Breast epithelium (tissue), 4 donors: ENCODE data around the gene FADS6. TPM values are rescaled to one million over a fixed set of nuclear protein-coding genes. Genes with fewer than 3 reads are reported as not detected.

ENCODE experiments used
- DNase-seq, 2 donors: peaks; one replicate each; pipeline ENCODE4 v3.0.0-alpha.2; 2019; ENCODE audit warnings: low spot score in 2 of 2
- H3K27ac ChIP-seq, 2 donors: fragments of 200-600 bp; sonication (generic) in 1 of 2; one replicate each; pipeline ENCODE4 v1.5.1; 2016 to 2019; ENCODE audit warnings: mild to moderate bottlenecking in 1 of 2
- H3K27me3 ChIP-seq, 2 donors: fragments of 200-600 bp; sonication (generic) in 1 of 2; one replicate each; pipeline versions ENCODE4 v1.5.1 to v1.6.0; 2017 to 2019; ENCODE audit warnings: control low read depth in 1 of 2, mild to moderate bottlenecking in 1 of 2
- H3K36me3 ChIP-seq: fragments of 200-600 bp; one replicate; pipeline ENCODE4 v1.5.1; 2019
- H3K4me1 ChIP-seq, 2 donors: fragments of 200-600 bp; sonication (generic); one replicate each; pipeline ENCODE4 v1.5.1; 2016 to 2019; ENCODE audit warnings: control low read depth in 1 of 2
- H3K4me3 ChIP-seq, 3 donors: fragments of 200-600 bp; sonication (generic); 1 replicate in 2 of 3; 2 replicates in 1 of 3; pipeline ENCODE4 v1.5.1; 2016 to 2019; ENCODE audit warnings: mild to moderate bottlenecking in 3 of 3, moderate library complexity in 2 of 3
- H3K9me3 ChIP-seq, 2 donors: fragments of 200-600 bp; sonication (generic) in 1 of 2; one replicate each; pipeline ENCODE4 v1.5.1; 2016 to 2019; ENCODE audit warnings: control low read depth in 1 of 2
- CTCF ChIP-seq, 3 donors: fragments of 450-650 bp; IDR thresholded peaks; one replicate each; pipeline ENCODE4 v1.5.1; 2016 to 2017; ENCODE audit warnings: antibody characterized with exemption in 3 of 3, mild to moderate bottlenecking in 3 of 3, moderate library complexity in 3 of 3
- POLR2A ChIP-seq: fragments of 450-650 bp; IDR thresholded peaks from one replicate; pipeline ENCODE4 v1.6.1; 2016; ENCODE audit warnings: antibody characterized with exemption, mild to moderate bottlenecking, moderate library complexity
- POLR2AphosphoS5 ChIP-seq, 3 donors: sonication (generic); formaldehyde crosslinking; IDR thresholded peaks; one replicate each; pipeline ENCODE4 v1.6.1; 2017; ENCODE audit warnings: antibody characterized with exemption in 3 of 3
- intact Hi-C: fragments of 100-400 bp; cut with DNase I; formaldehyde crosslinking; loops from one replicate; pipeline ENCODE4 v1.15.1; 2023; ENCODE audit warnings: low total_unique reads
- total RNA-seq, 3 donors: library from RNA; depleted of rRNA; stranded (reverse); fragments of >200 nt; gene quantifications; one replicate each; pipeline ENCODE4 v1.1.0, GENCODE V29; 2016

The FADS6 gene
- total RNA-seq, 3 donors from 2014 or later: 0.33 to 0.80 TPM; not detected in 1

GRCh38 chr17:74859459-74860228 lies 33.8 kb downstream of the FADS6 start, which contains the start of gene GRIN2C:
Gene GRIN2C, minus strand, starts transcription at chr17:74859885. Its CDS starts 4,793 bp downstream, at chr17:74855092.
- Histone ChIP-seq H3K4me1 (peaks cover 14 to 23% of the 10 kb centered on the region in 2 donors), H3K4me3 (peak within 1 kb of the TSS; percentile 18 to 61 (median 27)), H3K9me3 (no peaks in the 10 kb centered on the region), H3K27me3 (peaks cover 8 to 57% of the 10 kb centered on the region in 2 donors), H3K27ac (no peak within 1 kb of the TSS), H3K36me3 (no peaks in the 10 kb centered on the region)
- TF ChIP-seq CTCF (IDR thresholded peaks at IDR 0.05) (no peak), POLR2A (no peak), POLR2AphosphoS5 (IDR thresholded peaks at IDR 0.05) (no peak)
- DNase-seq: no peak
- intact Hi-C loops: loop anchor here (10.0 kb wide), 1 partner anchor 65 kb away; no protein-coding TSS in a partner anchor

GRCh38 chr17:74858672-74859458 lies 34.6 kb downstream of the FADS6 start:
- peaks cover 8 to 65% of the 10 kb centered on the region in 2 donors for H3K27me3 ChIP-seq
- H3K4me3 ChIP-seq: peak overlapping the region in 1 of 3 donors; percentile 61
- no peaks in the 10 kb centered on the region for H3K9me3 ChIP-seq
- DNase-seq: no peak
- no peak for TF ChIP-seq POLR2A
- TF ChIP-seq POLR2AphosphoS5 (IDR thresholded peaks at IDR 0.05): no peak
- TF ChIP-seq CTCF (IDR thresholded peaks at IDR 0.05): no peak
- H3K36me3 ChIP-seq: no peaks in the 10 kb centered on the region
- H3K4me1 ChIP-seq: peaks cover 14 to 23% of the 10 kb centered on the region in 2 donors
- H3K27ac ChIP-seq: no peak overlapping the region
- intact Hi-C loops: no loop called here

GRCh38 chr17:74857191-74857590 lies 36.2 kb downstream of the FADS6 start:
- no peak for TF ChIP-seq CTCF (IDR thresholded peaks at IDR 0.05)
- Histone ChIP-seq H3K27ac (no peak overlapping the region), H3K9me3 (no peaks in the 10 kb centered on the region), H3K27me3 (peaks cover 9 to 75% of the 10 kb centered on the region in 2 donors), H3K36me3 (no peaks in the 10 kb centered on the region), H3K4me1 (peaks cover 14 to 23% of the 10 kb centered on the region in 2 donors), H3K4me3 (no peak overlapping the region)
- intact Hi-C loops: no loop called here
- no peak for DNase-seq

- Histone ChIP-seq H3K27me3 (peaks cover 13 to 79% of the 10 kb centered on the region in 2 donors), H3K4me3 (no peak overlapping the region), H3K9me3 (no peaks in the 10 kb centered on the region), H3K4me1 (peaks cover 12 to 14% of the 10 kb centered on the region in 2 donors), H3K36me3 (no peaks in the 10 kb centered on the region), H3K27ac (no peak overlapping the region)
- intact Hi-C loops: no loop called here
- no peak for TF ChIP-seq POLR2A
- no peak for TF ChIP-seq CTCF (IDR thresholded peaks at IDR 0.05)
- TF ChIP-seq POLR2AphosphoS5 (IDR thresholded peaks at IDR 0.05): no peak
- no peak for DNase-seq
These were observed 37.3 kb downstream of the FADS6 start for GRCh38 chr17:74856112-74856511.

- H3K9me3 ChIP-seq: no peaks in the 10 kb centered on the region
- no peak for DNase-seq
- no peak overlapping the region for H3K27ac ChIP-seq
- TF ChIP-seq POLR2AphosphoS5 (IDR thresholded peaks at IDR 0.05) (no peak), CTCF (IDR thresholded peaks at IDR 0.05) (no peak), POLR2A (no peak)
- peaks cover 7 to 79% of the 10 kb centered on the region in 2 donors for H3K27me3 ChIP-seq
- no peak overlapping the region for H3K4me3 ChIP-seq
- no peaks in the 10 kb centered on the region for H3K36me3 ChIP-seq
- peaks cover 4 to 6% of the 10 kb centered on the region in 2 donors for H3K4me1 ChIP-seq
- intact Hi-C loops: no loop called here
These were observed 38.1 kb downstream of the FADS6 start for GRCh38 chr17:74855323-74855722.
